Mesothelial cell of epicardium (in vitro differentiated cells): ENCODE results near the gene CCDC50. TPM values are rescaled to one million over a fixed set of nuclear protein-coding genes. Genes with fewer than 3 reads are reported as not detected.
A peak's percentile ranks its signal among the peaks of the same experiment; 100 is the strongest.

Experiments
- DNase-seq, 2 experiments: peaks; one replicate each; pipeline ENCODE4 v3.0.0; 2021; ENCODE audit warnings: low spot score in 2 of 2; ENCODE audit not compliant: unreplicated experiment in 2 of 2
- H3K27ac Mint-ChIP-seq: 2 replicates; pipeline ENCODE4 v1.8.0; 2021; ENCODE audit warnings: mixed read lengths
- H3K27me3 Mint-ChIP-seq: 2 replicates; pipeline ENCODE4 v1.8.0; 2021; ENCODE audit warnings: low read depth, mixed read lengths
- H3K36me3 Mint-ChIP-seq: 2 replicates; pipeline ENCODE4 v1.8.0; 2021; ENCODE audit warnings: mixed read lengths
- H3K4me1 Mint-ChIP-seq: 2 replicates; pipeline ENCODE4 v1.8.0; 2021; ENCODE audit warnings: mixed read lengths
- H3K4me3 Mint-ChIP-seq: 2 replicates; pipeline ENCODE4 v1.8.0; 2021; ENCODE audit warnings: mild to moderate bottlenecking, moderate library complexity, mixed read lengths
- H3K9me3 Mint-ChIP-seq: 2 replicates; pipeline ENCODE4 v1.8.0; 2021; ENCODE audit warnings: mixed read lengths
- CTCF ChIP-seq: fragments of 200-600 bp; sonication (generic); IDR thresholded peaks from one replicate; pipeline ENCODE4 v1.5.0; 2021; ENCODE audit warnings: antibody characterized with exemption; ENCODE audit not compliant: unreplicated experiment
- total RNA-seq: library from RNA; stranded (reverse); gene quantifications from 3 replicates; pipeline ENCODE4 v1.2.1, GENCODE V29; 2021

Gene CCDC50
- total RNA-seq, 1 donor from 2014 or later: 63.2 TPM

GRCh38 chr3:191329654-191330529 lies 698 bp downstream of the CCDC50 start, which contains the start of gene UTS2B:
Gene UTS2B (minus strand): TSS chr3:191330526. CDS start chr3:191282189, 48,337 bp downstream.
- peak; percentile 25 to 66 for DNase-seq
- Mint-ChIP-seq H3K27ac (peak within 1 kb of the TSS; percentile 99), H3K4me3 (peak within 1 kb of the TSS; percentile 89), H3K27me3 (no peaks in the 10 kb centered on the region), H3K9me3 (no peaks in the 10 kb centered on the region), H3K4me1 (peaks cover 40% of the 10 kb centered on the region), H3K36me3 (no peaks in the 10 kb centered on the region)
- no peak for TF ChIP-seq CTCF

GRCh38 chr3:191330530-191331048 lies 1.4 kb downstream of the CCDC50 start:
- no peaks in the 10 kb centered on the region for H3K36me3 Mint-ChIP-seq
- H3K27me3 Mint-ChIP-seq: no peaks in the 10 kb centered on the region
- no peaks in the 10 kb centered on the region for H3K9me3 Mint-ChIP-seq
- no peak for TF ChIP-seq CTCF
- DNase-seq: no peak
- peak overlapping the region; percentile 99 for H3K27ac Mint-ChIP-seq
- H3K4me1 Mint-ChIP-seq: peaks cover 45% of the 10 kb centered on the region
- peak overlapping the region; percentile 89 for H3K4me3 Mint-ChIP-seq

GRCh38 chr3:191331388-191331787 lies 2.2 kb downstream of the CCDC50 start:
- H3K36me3 Mint-ChIP-seq: no peaks in the 10 kb centered on the region
- peak overlapping the region; percentile 99 for H3K27ac Mint-ChIP-seq
- no peak for TF ChIP-seq CTCF
- H3K27me3 Mint-ChIP-seq: no peaks in the 10 kb centered on the region
- peaks cover 45% of the 10 kb centered on the region for H3K4me1 Mint-ChIP-seq
- H3K9me3 Mint-ChIP-seq: no peaks in the 10 kb centered on the region
- H3K4me3 Mint-ChIP-seq: peak overlapping the region; percentile 89
- no peak for DNase-seq

- H3K27ac Mint-ChIP-seq: no peak overlapping the region
- no peaks in the 10 kb centered on the region for H3K27me3 Mint-ChIP-seq
- H3K4me3 Mint-ChIP-seq: no peak overlapping the region
- no peaks in the 10 kb centered on the region for H3K36me3 Mint-ChIP-seq
- no peak for DNase-seq
- no peak for TF ChIP-seq CTCF
- H3K4me1 Mint-ChIP-seq: peaks cover 51% of the 10 kb centered on the region
- H3K9me3 Mint-ChIP-seq: no peaks in the 10 kb centered on the region
Measured at GRCh38 chr3:191333298-191333880, 4.2 kb downstream of the CCDC50 start.

GRCh38 chr3:191334346-191334893 lies 5.2 kb downstream of the CCDC50 start:
- Mint-ChIP-seq H3K9me3 (no peaks in the 10 kb centered on the region), H3K27ac (no peak overlapping the region), H3K27me3 (no peaks in the 10 kb centered on the region), H3K36me3 (no peaks in the 10 kb centered on the region), H3K4me1 (peaks cover 48% of the 10 kb centered on the region), H3K4me3 (no peak overlapping the region)
- no peak for DNase-seq
- TF ChIP-seq CTCF: no peak
